IMR-90 (cell line): ENCODE measurements around the gene OVCH1. TPM values are rescaled to one million over a fixed set of nuclear protein-coding genes. Genes with fewer than 3 reads are reported as not detected.

ENCODE experiments used
- ATAC-seq: fragments of 200-7000 bp; cut with Tn5 transposase; 2 replicates; pipeline ENCODE4 v1.9.1; 2020; ENCODE audit warnings: low read depth, mild to moderate bottlenecking, moderate library complexity
- BruUV-seq: library from RNA; stranded (reverse); fragments of 400-500 nt; replicated peaks from 2 replicates; lab custom pipeline; 2021; lab: Mats Ljungman, UMichigan
- CTCF ChIA-PET: fragments of 300-600 bp; formaldehyde crosslinking; extraction: SDS; loops from one replicate; lab custom pipeline; 2021; ENCODE audit warnings: antibody characterized with exemption; lab: Yijun Ruan, JAX
- POLR2A ChIA-PET: fragments of 300-600 bp; sonication (Branson Sonifier 250); formaldehyde crosslinking; loops from one replicate; lab custom pipeline; 2022; ENCODE audit warnings: antibody characterized with exemption; ENCODE audit not compliant: unreplicated experiment; lab: Charles Lee
- DNase-seq: peaks from one replicate; pipeline ENCODE4 v3.0.0; 2013
- H2AFZ ChIP-seq: replicated peaks from 2 replicates; pipeline ENCODE3; 2013; ENCODE audit warnings: low read length, mild to moderate bottlenecking; ENCODE audit not compliant: poor library complexity
- H2AK5ac ChIP-seq: 2 replicates; pipeline ENCODE4 v1.6.1; 2013; ENCODE audit warnings: low read depth, low read length, inconsistent platforms
- H2AK9ac ChIP-seq: replicated peaks from 2 replicates; pipeline ENCODE3; 2013; ENCODE audit warnings: mild to moderate bottlenecking, low read depth, low read length, moderate library complexity; ENCODE audit not compliant: poor library complexity
- H2BK120ac ChIP-seq: 2 replicates; pipeline ENCODE4 v1.6.1; 2013; ENCODE audit warnings: low read depth, low read length, inconsistent platforms
- H2BK15ac ChIP-seq: 3 replicates; pipeline ENCODE4 v1.6.1; 2013; ENCODE audit warnings: low read depth, low read length, inconsistent platforms
- H2BK20ac ChIP-seq: 2 replicates; pipeline ENCODE4 v1.6.1; 2013; ENCODE audit warnings: low read depth, mild to moderate bottlenecking, inconsistent platforms, low read length, moderate library complexity
- H2BK5ac ChIP-seq: 2 replicates; pipeline ENCODE4 v1.6.1; 2013; ENCODE audit warnings: mild to moderate bottlenecking, low read depth, low read length, inconsistent platforms; ENCODE audit not compliant: poor library complexity, severe bottlenecking
- H3K14ac ChIP-seq: replicated peaks from 2 replicates; pipeline ENCODE4 v1.6.1; 2013; ENCODE audit warnings: low read depth, low read length, inconsistent platforms
- H3K18ac ChIP-seq: 2 replicates; pipeline ENCODE4 v1.6.1; 2013; ENCODE audit warnings: low read depth, low read length, control low read depth
- H3K23ac ChIP-seq: 2 replicates; pipeline ENCODE4 v1.6.1; 2013; ENCODE audit warnings: low read depth, low read length, inconsistent platforms
- H3K27ac ChIP-seq: 2 replicates; pipeline ENCODE4 v1.5.1; 2013; ENCODE audit warnings: mild to moderate bottlenecking, control low read depth, low read length; ENCODE audit not compliant: insufficient read depth
- H3K27me3 ChIP-seq: 2 replicates; pipeline ENCODE4 v1.6.1; 2013; ENCODE audit warnings: low read length; ENCODE audit not compliant: control insufficient read depth, insufficient read depth
- H3K36me3 ChIP-seq: 2 replicates; pipeline ENCODE4 v1.6.1; 2013; ENCODE audit warnings: low read length, mixed read lengths; ENCODE audit not compliant: control insufficient read depth, insufficient read depth
- H3K4ac ChIP-seq: 2 replicates; pipeline ENCODE4 v1.6.1; 2013; ENCODE audit warnings: low read depth, low read length, inconsistent platforms
- H3K4me1 ChIP-seq: 2 replicates; pipeline ENCODE4 v1.6.1; 2013; ENCODE audit warnings: low read length, mixed read lengths; ENCODE audit not compliant: control insufficient read depth, insufficient read depth
- H3K4me2 ChIP-seq: 2 replicates; pipeline ENCODE4 v1.6.1; 2013; ENCODE audit warnings: low read depth, mild to moderate bottlenecking, control low read depth, low read length, moderate library complexity
- H3K4me3 ChIP-seq: 2 replicates; pipeline ENCODE4 v1.5.1; 2013; ENCODE audit warnings: low read depth, mild to moderate bottlenecking, control low read depth, low read length, moderate library complexity; ENCODE audit not compliant: insufficient read depth
- H3K56ac ChIP-seq: 2 replicates; pipeline ENCODE4 v1.6.1; 2013; ENCODE audit warnings: low read length, inconsistent platforms; ENCODE audit not compliant: insufficient read depth; ENCODE audit errors: extremely low read depth
- H3K79me1 ChIP-seq, 2 experiments: 2 replicates each; pipeline ENCODE4 v1.6.1; 2013; ENCODE audit warnings: low read length in 2 of 2, inconsistent platforms in 1 of 2, low read depth in 1 of 2
- H3K9ac ChIP-seq: 2 replicates; pipeline ENCODE4 v1.6.1; 2013; ENCODE audit warnings: low read depth, low read length, control low read depth
- H3K9me1 ChIP-seq: 2 replicates; pipeline ENCODE4 v1.6.1; 2013; ENCODE audit warnings: low read length, inconsistent platforms; ENCODE audit not compliant: insufficient read depth
- H3K9me3 ChIP-seq: 2 replicates; pipeline ENCODE4 v1.6.1; 2013; ENCODE audit warnings: low read length; ENCODE audit not compliant: control insufficient read depth, insufficient read depth
- H4K20me1 ChIP-seq: 2 replicates; pipeline ENCODE4 v1.6.1; 2013; ENCODE audit warnings: low read length, inconsistent platforms; ENCODE audit not compliant: insufficient read depth
- H4K5ac ChIP-seq: 2 replicates; pipeline ENCODE4 v1.6.1; 2013; ENCODE audit warnings: mild to moderate bottlenecking, low read depth, low read length, control low read depth
- H4K8ac ChIP-seq, 2 experiments: 2 replicates each; pipeline ENCODE4 v1.6.1; 2013; ENCODE audit warnings: low read depth in 2 of 2, low read length in 2 of 2, control low read depth in 1 of 2, inconsistent platforms in 1 of 2
- H4K91ac ChIP-seq: 2 replicates; pipeline ENCODE4 v1.6.1; 2013; ENCODE audit warnings: low read depth, low read length, inconsistent platforms; ENCODE audit not compliant: insufficient read depth
- CHD1 ChIP-seq: IDR thresholded peaks from 2 replicates; pipeline ENCODE4 v1.6.1; 2012; ENCODE audit warnings: low read depth, low read length, improper control_type of control experiment
- NFE2L2 ChIP-seq: fragments of 150-350 bp; IDR thresholded peaks from 2 replicates; pipeline ENCODE4 v1.6.1; 2016; ENCODE audit warnings: low read depth, mild to moderate bottlenecking, low read length
- RCOR1 ChIP-seq: IDR thresholded peaks from 2 replicates; pipeline ENCODE4 v1.6.1; 2012; ENCODE audit warnings: mild to moderate bottlenecking, low read length, improper control_type of control experiment; ENCODE audit not compliant: insufficient replicate concordance
- RFX5 ChIP-seq: IDR thresholded peaks from 2 replicates; pipeline ENCODE4 v1.8.0; 2012; ENCODE audit warnings: low read depth, mild to moderate bottlenecking, low read length, moderate library complexity
- WGBS, 2 experiments: methylation state at CpG; one replicate each; pipeline versions ENCODE4 v1.1.5 to v1.1.7; 2013; ENCODE audit warnings: missing lambda C conversion rate in 2 of 2; ENCODE audit not compliant: insufficient read length in 1 of 2; ENCODE audit errors: extremely low coverage in 2 of 2; 5-methylcytosine and 5-hydroxymethylcytosine counted together
- dilution Hi-C: fragments of 300-500 bp; cut with HindIII; formaldehyde crosslinking; loops from one replicate; pipeline ENCODE4 v1.14.3; 2018; ENCODE audit warnings: low sequenced_read_pairs; ENCODE audit not compliant: unreplicated experiment
- in situ Hi-C: fragments of 300-500 bp; cut with MboI; formaldehyde crosslinking; loops from 3 replicates; pipeline ENCODE4 v1.14.3; 2019; ENCODE audit warnings: low sequenced_read_pairs, inconsistent platforms, mixed read lengths
- intact Hi-C: fragments of 100-400 bp; cut with micrococcal nuclease; formaldehyde crosslinking; loops from 2 replicates; pipeline ENCODE4 v1.10.0; 2022
- polyA plus RNA-seq, 3 experiments: library from polyadenylated mRNA; depleted of rRNA; stranded (reverse); fragments of >200 nt; gene quantifications; 2 replicates each; pipeline ENCODE4 v1.2.3, GENCODE V29; 2012; ENCODE audit warnings: low replicate concordance in 1 of 3
- total RNA-seq: library from RNA; depleted of rRNA; stranded (reverse); fragments of >200 nt; gene quantifications from 2 replicates; pipeline ENCODE4 v1.2.3, GENCODE V29; 2012
- TF ChIP-seq, protein P1 (sequence below): conservative IDR thresholded peaks from 2 replicates; pipeline ENCODE4 v1.5.1; 2012; ENCODE audit warnings: mild to moderate bottlenecking, low read depth, low read length, improper control_type of control experiment
- TF ChIP-seq, protein P2 (sequence below): fragments of 150-350 bp; IDR thresholded peaks from 2 replicates; pipeline ENCODE4 v1.6.1; 2016; ENCODE audit warnings: low read depth, mild to moderate bottlenecking, low read length, moderate library complexity, borderline replicate concordance
- TF ChIP-seq, protein P3 (sequence below): fragments of 150-350 bp; IDR thresholded peaks from 2 replicates; pipeline ENCODE4 v1.6.1; 2017; ENCODE audit warnings: mild to moderate bottlenecking, antibody characterized with exemption, low read length, low read depth

Gene OVCH1
- total and polyA plus RNA-seq, 2 of the 4 experiments (the other 2 are of a cell fraction), result 0.05 to 0.18 TPM

DNA sequence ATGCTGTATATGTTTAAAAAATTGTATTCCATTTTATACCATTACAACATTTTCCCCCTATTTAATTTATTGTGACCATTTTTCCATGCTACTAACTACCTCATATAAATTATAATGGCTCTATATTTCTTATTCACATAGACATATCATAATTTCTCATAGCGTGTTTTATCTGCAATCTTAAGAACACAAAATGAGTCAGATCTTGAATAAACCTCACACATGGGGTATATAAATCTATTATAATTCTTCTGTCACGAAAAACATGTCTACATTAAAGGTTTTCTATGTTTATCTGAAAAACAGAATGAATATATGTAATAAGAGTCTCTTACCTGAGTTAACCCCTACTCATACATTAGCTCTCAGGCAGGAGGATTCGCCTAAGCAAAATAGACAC lies 66.0 kb downstream of the OVCH1 start:
- TF ChIP-seq, protein P1, sequence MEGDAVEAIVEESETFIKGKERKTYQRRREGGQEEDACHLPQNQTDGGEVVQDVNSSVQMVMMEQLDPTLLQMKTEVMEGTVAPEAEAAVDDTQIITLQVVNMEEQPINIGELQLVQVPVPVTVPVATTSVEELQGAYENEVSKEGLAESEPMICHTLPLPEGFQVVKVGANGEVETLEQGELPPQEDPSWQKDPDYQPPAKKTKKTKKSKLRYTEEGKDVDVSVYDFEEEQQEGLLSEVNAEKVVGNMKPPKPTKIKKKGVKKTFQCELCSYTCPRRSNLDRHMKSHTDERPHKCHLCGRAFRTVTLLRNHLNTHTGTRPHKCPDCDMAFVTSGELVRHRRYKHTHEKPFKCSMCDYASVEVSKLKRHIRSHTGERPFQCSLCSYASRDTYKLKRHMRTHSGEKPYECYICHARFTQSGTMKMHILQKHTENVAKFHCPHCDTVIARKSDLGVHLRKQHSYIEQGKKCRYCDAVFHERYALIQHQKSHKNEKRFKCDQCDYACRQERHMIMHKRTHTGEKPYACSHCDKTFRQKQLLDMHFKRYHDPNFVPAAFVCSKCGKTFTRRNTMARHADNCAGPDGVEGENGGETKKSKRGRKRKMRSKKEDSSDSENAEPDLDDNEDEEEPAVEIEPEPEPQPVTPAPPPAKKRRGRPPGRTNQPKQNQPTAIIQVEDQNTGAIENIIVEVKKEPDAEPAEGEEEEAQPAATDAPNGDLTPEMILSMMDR, result no peak
- TF ChIP-seq RCOR1 (no peak), RFX5 (no peak), CHD1 (no peak), NFE2L2 (no peak)
- TF ChIP-seq, protein P2, sequence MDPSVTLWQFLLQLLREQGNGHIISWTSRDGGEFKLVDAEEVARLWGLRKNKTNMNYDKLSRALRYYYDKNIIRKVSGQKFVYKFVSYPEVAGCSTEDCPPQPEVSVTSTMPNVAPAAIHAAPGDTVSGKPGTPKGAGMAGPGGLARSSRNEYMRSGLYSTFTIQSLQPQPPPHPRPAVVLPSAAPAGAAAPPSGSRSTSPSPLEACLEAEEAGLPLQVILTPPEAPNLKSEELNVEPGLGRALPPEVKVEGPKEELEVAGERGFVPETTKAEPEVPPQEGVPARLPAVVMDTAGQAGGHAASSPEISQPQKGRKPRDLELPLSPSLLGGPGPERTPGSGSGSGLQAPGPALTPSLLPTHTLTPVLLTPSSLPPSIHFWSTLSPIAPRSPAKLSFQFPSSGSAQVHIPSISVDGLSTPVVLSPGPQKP, result no peak
- TF ChIP-seq, protein P3, sequence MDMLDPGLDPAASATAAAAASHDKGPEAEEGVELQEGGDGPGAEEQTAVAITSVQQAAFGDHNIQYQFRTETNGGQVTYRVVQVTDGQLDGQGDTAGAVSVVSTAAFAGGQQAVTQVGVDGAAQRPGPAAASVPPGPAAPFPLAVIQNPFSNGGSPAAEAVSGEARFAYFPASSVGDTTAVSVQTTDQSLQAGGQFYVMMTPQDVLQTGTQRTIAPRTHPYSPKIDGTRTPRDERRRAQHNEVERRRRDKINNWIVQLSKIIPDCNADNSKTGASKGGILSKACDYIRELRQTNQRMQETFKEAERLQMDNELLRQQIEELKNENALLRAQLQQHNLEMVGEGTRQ, result no peak
- DNase-seq (no peak), ATAC-seq (no peak)
- Histone ChIP-seq H2BK5ac (no peak overlapping the region), H3K23ac (no peak overlapping the region), H2AFZ (no peak overlapping the region), H2BK15ac (no peak overlapping the region), H3K27me3 (no peaks in the 10 kb centered on the region), H2AK5ac (no peak overlapping the region), H3K9me3 (no peaks in the 10 kb centered on the region), H2BK20ac (no peak overlapping the region), H3K56ac (no peak overlapping the region), H3K4me2 (no peak overlapping the region), H2AK9ac (no peak overlapping the region), H4K91ac (no peak overlapping the region), H3K4me3 (no peak overlapping the region), H4K20me1 (no peaks in the 10 kb centered on the region), H4K8ac (no peak overlapping the region), H3K18ac (no peak overlapping the region), H3K79me1 (no peaks in the 10 kb centered on the region), H2BK120ac (no peak overlapping the region), H3K9me1 (no peaks in the 10 kb centered on the region), H3K36me3 (no peaks in the 10 kb centered on the region), H3K4ac (no peak overlapping the region), H3K4me1 (no peaks in the 10 kb centered on the region), H3K14ac (no peak overlapping the region), H4K5ac (no peak overlapping the region), H3K27ac (no peak overlapping the region), H3K9ac (no peak overlapping the region)
- intact Hi-C loops (no loop called here), in situ Hi-C loops (no loop called here), dilution Hi-C loops (no loop called here)
- WGBS, 2 experiments, result no CpG with 5 or more reads among the region's 3 CpGs
- ChIA-PET CTCF (no interaction called here), POLR2A (no interaction called here)
- no TSS peak for BruUV-seq
